Measurements from ENCODE around the gene DLG2. TPM values are rescaled to one million over a fixed set of nuclear protein-coding genes. Genes with fewer than 3 reads are reported as not detected.

Gene DLG2
- total RNA-seq, 3 donors from 2014 or later = 4.3 to 12.3 (median 6.9) TPM

GRCh38 chr11:83628622-83629355, 1998.4 kb downstream of the DLG2 start:
- no peaks in the 10 kb centered on the region for H3K4me1 ChIP-seq
- TF ChIP-seq CTCF (IDR thresholded peaks at IDR 0.05) (no peak), POLR2AphosphoS5 (IDR thresholded peaks at IDR 0.05) (no peak), POLR2A (IDR thresholded peaks at IDR 0.05) (no peak)
- H3K27me3 ChIP-seq = no peaks in the 10 kb centered on the region
- intact Hi-C loops (cut with DNase I; ENCODE audit: low total_unique reads) = no loop called here
- no peaks in the 10 kb centered on the region for H3K36me3 ChIP-seq
- H3K9me3 ChIP-seq = no peaks in the 10 kb centered on the region
- H3K27ac ChIP-seq = no peak overlapping the region
- no peak overlapping the region for H3K4me3 ChIP-seq
- no peak for DNase-seq (ENCODE audit: low spot score in 2 of 2)

- Histone ChIP-seq H3K9me3 (no peaks in the 10 kb centered on the region), H3K27me3 (no peaks in the 10 kb centered on the region), H3K27ac (no peak overlapping the region), H3K36me3 (no peaks in the 10 kb centered on the region), H3K4me3 (no peak overlapping the region), H3K4me1 (no peaks in the 10 kb centered on the region)
- intact Hi-C loops (cut with DNase I; ENCODE audit: low total_unique reads) = no loop called here
- no peak for DNase-seq (ENCODE audit: low spot score in 2 of 2)
- TF ChIP-seq CTCF (IDR thresholded peaks at IDR 0.05) = no peak
- TF ChIP-seq POLR2AphosphoS5 (IDR thresholded peaks at IDR 0.05) = no peak
- no peak for TF ChIP-seq POLR2A (IDR thresholded peaks at IDR 0.05)
Observed at GRCh38 chr11:83625336-83625735, 2001.8 kb downstream of the DLG2 start.

- Histone ChIP-seq H3K4me1 (no peaks in the 10 kb centered on the region), H3K36me3 (no peaks in the 10 kb centered on the region), H3K27ac (no peak overlapping the region), H3K4me3 (no peak overlapping the region), H3K27me3 (no peaks in the 10 kb centered on the region), H3K9me3 (no peaks in the 10 kb centered on the region)
- TF ChIP-seq POLR2AphosphoS5 (IDR thresholded peaks at IDR 0.05) (no peak), POLR2A (IDR thresholded peaks at IDR 0.05) (no peak), CTCF (IDR thresholded peaks at IDR 0.05) (no peak)
- no peak for DNase-seq (ENCODE audit: low spot score in 2 of 2)
- intact Hi-C loops (cut with DNase I; ENCODE audit: low total_unique reads) = no loop called here
Observed at GRCh38 chr11:83617671-83618070, 2009.5 kb downstream of the DLG2 start.

- Histone ChIP-seq H3K27ac (no peak overlapping the region), H3K27me3 (no peaks in the 10 kb centered on the region), H3K4me1 (no peaks in the 10 kb centered on the region), H3K36me3 (no peaks in the 10 kb centered on the region), H3K4me3 (no peak overlapping the region), H3K9me3 (no peaks in the 10 kb centered on the region)
- TF ChIP-seq POLR2A (IDR thresholded peaks at IDR 0.05) = no peak
- no peak for TF ChIP-seq POLR2AphosphoS5 (IDR thresholded peaks at IDR 0.05)
- TF ChIP-seq CTCF (IDR thresholded peaks at IDR 0.05) = no peak
- DNase-seq (ENCODE audit: low spot score in 2 of 2) = no peak
- intact Hi-C loops (cut with DNase I; ENCODE audit: low total_unique reads) = no loop called here
Observed at GRCh38 chr11:83613767-83614121, 2013.4 kb downstream of the DLG2 start.

GRCh38 chr11:83612891-83613766, 2014.0 kb downstream of the DLG2 start:
- H3K4me3 ChIP-seq = no peak overlapping the region
- TF ChIP-seq CTCF (IDR thresholded peaks at IDR 0.05) (no peak), POLR2A (IDR thresholded peaks at IDR 0.05) (no peak), POLR2AphosphoS5 (IDR thresholded peaks at IDR 0.05) (no peak)
- H3K9me3 ChIP-seq = no peaks in the 10 kb centered on the region
- no peaks in the 10 kb centered on the region for H3K36me3 ChIP-seq
- DNase-seq (ENCODE audit: low spot score in 2 of 2) = no peak
- intact Hi-C loops (cut with DNase I; ENCODE audit: low total_unique reads) = no loop called here
- H3K27ac ChIP-seq = no peak overlapping the region
- no peaks in the 10 kb centered on the region for H3K4me1 ChIP-seq
- H3K27me3 ChIP-seq = no peaks in the 10 kb centered on the region
